Adipocyte (in vitro differentiated cells): Measurements from ENCODE around the gene LCTL.

Source experiments
- DNase-seq: peaks from one replicate; pipeline ENCODE4 v3.0.0-alpha.2; 2015; ENCODE audit warnings: low read depth
- H3K27me3 ChIP-seq: replicated peaks from 2 replicates; pipeline ENCODE4 v1.7.0; 2013; ENCODE audit warnings: mild to moderate bottlenecking, low read length, moderate library complexity; ENCODE audit not compliant: control insufficient read depth, insufficient read depth
- H3K36me3 ChIP-seq: 2 replicates; pipeline ENCODE4 v1.7.0; 2013; ENCODE audit warnings: low read length, mild to moderate bottlenecking, moderate library complexity; ENCODE audit not compliant: control insufficient read depth, insufficient read depth, severe bottlenecking
- H3K4me1 ChIP-seq: 2 replicates; pipeline ENCODE4 v1.7.0; 2013; ENCODE audit warnings: mild to moderate bottlenecking, low read length, moderate library complexity; ENCODE audit not compliant: control insufficient read depth, insufficient read depth
- H3K4me3 ChIP-seq: 2 replicates; pipeline ENCODE4 v1.7.0; 2013; ENCODE audit warnings: mild to moderate bottlenecking, low read length, moderate library complexity
- H3K9ac ChIP-seq: 2 replicates; pipeline ENCODE4 v1.7.0; 2013; ENCODE audit warnings: mild to moderate bottlenecking, low read length, moderate library complexity
- H3K9me3 ChIP-seq: 2 replicates; pipeline ENCODE4 v1.7.0; 2013; ENCODE audit warnings: mild to moderate bottlenecking, low read length, moderate library complexity; ENCODE audit not compliant: control insufficient read depth

The LCTL gene

GRCh38 chr15:66572146-66572545 is 6.3 kb upstream of the LCTL start:
- H3K4me3 ChIP-seq: no peak overlapping the region
- peaks cover 17% of the 10 kb centered on the region for H3K4me1 ChIP-seq
- no peaks in the 10 kb centered on the region for H3K9me3 ChIP-seq
- no peak overlapping the region for H3K9ac ChIP-seq
- no peaks in the 10 kb centered on the region for H3K36me3 ChIP-seq
- no peaks in the 10 kb centered on the region for H3K27me3 ChIP-seq
- DNase-seq: no peak

- H3K4me3 ChIP-seq: no peak overlapping the region
- H3K4me1 ChIP-seq: peaks cover 17% of the 10 kb centered on the region
- H3K9me3 ChIP-seq: no peaks in the 10 kb centered on the region
- no peaks in the 10 kb centered on the region for H3K27me3 ChIP-seq
- DNase-seq: no peak
- no peak overlapping the region for H3K9ac ChIP-seq
- H3K36me3 ChIP-seq: no peaks in the 10 kb centered on the region
Measured at GRCh38 chr15:66570842-66571478, 5.2 kb upstream of the LCTL start.

GRCh38 chr15:66570327-66570726 is 4.5 kb upstream of the LCTL start:
- no peak for DNase-seq
- H3K27me3 ChIP-seq: no peaks in the 10 kb centered on the region

GRCh38 chr15:66569461-66570137 is 3.8 kb upstream of the LCTL start:
- no peak for DNase-seq
- no peaks in the 10 kb centered on the region for H3K27me3 ChIP-seq
- no peak overlapping the region for H3K9ac ChIP-seq
- H3K4me1 ChIP-seq: peaks cover 14% of the 10 kb centered on the region
- no peak overlapping the region for H3K4me3 ChIP-seq
- H3K36me3 ChIP-seq: no peaks in the 10 kb centered on the region
- no peaks in the 10 kb centered on the region for H3K9me3 ChIP-seq

More at GRCh38 chr15:66570327-66570726, 4.5 kb upstream of the LCTL start:
- H3K9me3 ChIP-seq: no peaks in the 10 kb centered on the region
- H3K4me1 ChIP-seq: peaks cover 17% of the 10 kb centered on the region
- H3K36me3 ChIP-seq: no peaks in the 10 kb centered on the region
- no peak overlapping the region for H3K9ac ChIP-seq
- H3K4me3 ChIP-seq: no peak overlapping the region

GRCh38 chr15:66567897-66568296 is 2.1 kb upstream of the LCTL start:
- DNase-seq: no peak
- H3K27me3 ChIP-seq: no peaks in the 10 kb centered on the region
- no peak overlapping the region for H3K9ac ChIP-seq
- no peak overlapping the region for H3K4me3 ChIP-seq
- H3K36me3 ChIP-seq: no peaks in the 10 kb centered on the region
- H3K9me3 ChIP-seq: no peaks in the 10 kb centered on the region
- H3K4me1 ChIP-seq: no peaks in the 10 kb centered on the region

- H3K27me3 ChIP-seq: no peaks in the 10 kb centered on the region
- peak; percentile 88 for DNase-seq
- peak overlapping the region; percentile 57 for H3K9ac ChIP-seq
- H3K4me1 ChIP-seq: no peaks in the 10 kb centered on the region
- no peak overlapping the region for H3K4me3 ChIP-seq
- H3K9me3 ChIP-seq: no peaks in the 10 kb centered on the region
- H3K36me3 ChIP-seq: no peaks in the 10 kb centered on the region
Measured at GRCh38 chr15:66566963-66567531, 1.2 kb upstream of the LCTL start.

- no peak overlapping the region for H3K4me3 ChIP-seq
- no peaks in the 10 kb centered on the region for H3K4me1 ChIP-seq
- H3K9ac ChIP-seq: no peak overlapping the region
- no peaks in the 10 kb centered on the region for H3K27me3 ChIP-seq
- DNase-seq: no peak
- H3K9me3 ChIP-seq: no peaks in the 10 kb centered on the region
- no peaks in the 10 kb centered on the region for H3K36me3 ChIP-seq
Measured at GRCh38 chr15:66565141-66565641, 607 bp downstream of the LCTL start.

- Histone ChIP-seq H3K4me1 (no peaks in the 10 kb centered on the region), H3K27me3 (no peaks in the 10 kb centered on the region), H3K36me3 (no peaks in the 10 kb centered on the region), H3K9me3 (no peaks in the 10 kb centered on the region), H3K9ac (no peak overlapping the region), H3K4me3 (no peak overlapping the region)
- no peak for DNase-seq
Measured at GRCh38 chr15:66564136-66565041, 1.4 kb downstream of the LCTL start.

- H3K36me3 ChIP-seq: no peaks in the 10 kb centered on the region
- no peak overlapping the region for H3K9ac ChIP-seq
- H3K4me3 ChIP-seq: no peak overlapping the region
- H3K27me3 ChIP-seq: no peaks in the 10 kb centered on the region
- DNase-seq: no peak
- H3K4me1 ChIP-seq: no peaks in the 10 kb centered on the region
- H3K9me3 ChIP-seq: no peaks in the 10 kb centered on the region
Measured at GRCh38 chr15:66563566-66564110, 2.2 kb downstream of the LCTL start.

GRCh38 chr15:66563126-66563525 is 2.7 kb downstream of the LCTL start:
- Histone ChIP-seq H3K27me3 (no peaks in the 10 kb centered on the region), H3K4me1 (no peaks in the 10 kb centered on the region), H3K9ac (no peak overlapping the region), H3K36me3 (no peaks in the 10 kb centered on the region), H3K4me3 (no peak overlapping the region), H3K9me3 (no peaks in the 10 kb centered on the region)
- DNase-seq: no peak
